OCI-LY7 (cell line): ENCODE data around the gene VENTX. TPM values are rescaled to one million over a fixed set of nuclear protein-coding genes. Genes with fewer than 3 reads are reported as not detected.

Source experiments
- BruUV-seq: library from RNA; stranded (reverse); fragments of 400-500 nt; replicated peaks from 2 replicates; lab custom pipeline; 2021; lab: Mats Ljungman, UMichigan
- CTCF ChIA-PET: fragments of 300-600 bp; sonication (Branson Sonifier 250); formaldehyde crosslinking; loops from one replicate; lab custom pipeline; 2022; ENCODE audit warnings: antibody characterized with exemption; ENCODE audit not compliant: unreplicated experiment; lab: Charles Lee
- POLR2A ChIA-PET: fragments of 300-600 bp; sonication (Branson Sonifier 250); formaldehyde crosslinking; loops from one replicate; lab custom pipeline; 2022; ENCODE audit warnings: antibody characterized with exemption; lab: Charles Lee
- DNase-seq: peaks from one replicate; pipeline ENCODE4 v3.0.0-alpha.2; 2015; ENCODE audit warnings: low spot score
- H2AFZ ChIP-seq: fragments of 200-600 bp; sonication (generic), shearing (Covaris generic); 2 replicates; pipeline ENCODE4 v1.6.1; 2014; ENCODE audit warnings: mild to moderate bottlenecking, antibody characterized with exemption, low read length, moderate library complexity
- H3K27ac ChIP-seq: fragments of 200-600 bp; sonication (generic); 2 replicates; pipeline ENCODE4 v1.5.1; 2014; ENCODE audit warnings: mixed run types, low read depth, mild to moderate bottlenecking, moderate library complexity, low read length, inconsistent platforms; ENCODE audit not compliant: poor library complexity, severe bottlenecking
- H3K36me3 ChIP-seq: fragments of 200-600 bp; sonication (generic); 2 replicates; pipeline ENCODE4 v1.6.1; 2014; ENCODE audit warnings: mild to moderate bottlenecking, antibody characterized with exemption, low read length, moderate library complexity, mixed read lengths; ENCODE audit not compliant: insufficient read depth
- H3K4me1 ChIP-seq: fragments of 200-600 bp; sonication (generic); 2 replicates; pipeline ENCODE4 v1.5.1; 2014; ENCODE audit warnings: mild to moderate bottlenecking, low read length; ENCODE audit not compliant: insufficient read depth, poor library complexity, severe bottlenecking
- H3K4me2 ChIP-seq: fragments of 200-600 bp; sonication (generic); 2 replicates; pipeline ENCODE4 v1.6.1; 2014; ENCODE audit warnings: mild to moderate bottlenecking, low read length
- H3K4me3 ChIP-seq: fragments of 200-600 bp; sonication (generic); 2 replicates; pipeline ENCODE4 v1.5.1; 2014; ENCODE audit warnings: mild to moderate bottlenecking, low read depth, low read length; ENCODE audit not compliant: poor library complexity, severe bottlenecking
- H3K79me2 ChIP-seq: fragments of 200-600 bp; sonication (generic); 2 replicates; pipeline ENCODE4 v1.6.1; 2016; ENCODE audit warnings: low read depth, mild to moderate bottlenecking, low read length, moderate library complexity, mixed read lengths; ENCODE audit not compliant: insufficient read depth
- H3K9me2 ChIP-seq: fragments of 200-600 bp; sonication (generic); 2 replicates; pipeline ENCODE4 v1.6.1; 2016; ENCODE audit warnings: mild to moderate bottlenecking, low read length, mixed read lengths; ENCODE audit not compliant: insufficient read depth
- H3K9me3 ChIP-seq: fragments of 200-600 bp; sonication (generic); 2 replicates; pipeline ENCODE4 v1.6.1; 2014; ENCODE audit warnings: mild to moderate bottlenecking, mixed run types, low read length, mixed read lengths
- H4K20me1 ChIP-seq: fragments of 200-600 bp; sonication (generic); 2 replicates; pipeline ENCODE4 v1.6.1; 2014; ENCODE audit warnings: mild to moderate bottlenecking, antibody characterized with exemption, low read length, moderate library complexity, mixed read lengths; ENCODE audit not compliant: insufficient read depth
- EZH2phosphoT487 ChIP-seq: fragments of 200-600 bp; sonication (generic); IDR thresholded peaks from 2 replicates; pipeline ENCODE4 v1.6.1; 2018; ENCODE audit warnings: low read depth, borderline replicate concordance, mild to moderate bottlenecking, mixed run types, antibody characterized with exemption, low read length, moderate library complexity, mixed read lengths
- intact Hi-C: fragments of 100-400 bp; cut with micrococcal nuclease; formaldehyde crosslinking; loops from one replicate; pipeline ENCODE4 v1.10.0; 2022; ENCODE audit not compliant: unreplicated experiment
- total RNA-seq, 2 experiments: library from RNA; depleted of rRNA in 1 of 2; stranded (reverse); fragments of >200 nt in 1 of 2; shearing (Covaris generic) in 1 of 2; gene quantifications; 2 replicates each; pipeline ENCODE4 v1.2.3, GENCODE V29; 2014 to 2022
- TF ChIP-seq, protein P1 (sequence below): fragments of 200-600 bp; sonication (generic); conservative IDR thresholded peaks from 2 replicates; pipeline ENCODE4 v1.5.1; 2014; ENCODE audit warnings: mild to moderate bottlenecking, antibody characterized with exemption, low read length, moderate library complexity, mixed read lengths

VENTX gene
- total RNA-seq, 2 experiments from 2014 or later, result not detected

GRCh38 chr10:133257489-133258065, 19.9 kb downstream of the VENTX start:
- H4K20me1 ChIP-seq, result no peaks in the 10 kb centered on the region
- H3K4me3 ChIP-seq, result no peak overlapping the region
- POLR2A ChIA-PET, result no interaction called here
- H3K79me2 ChIP-seq, result no peaks in the 10 kb centered on the region
- peaks cover 26% of the 10 kb centered on the region for H3K4me1 ChIP-seq
- no peaks in the 10 kb centered on the region for H3K9me2 ChIP-seq
- peak overlapping the region; percentile 17; the same call in 1 of the 2 replicates for H2AFZ ChIP-seq
- intact Hi-C loops, result no loop called here
- no peaks in the 10 kb centered on the region for H3K36me3 ChIP-seq
- no TSS peak for BruUV-seq
- CTCF ChIA-PET, result no interaction called here
- TF ChIP-seq EZH2phosphoT487, result no peak
- TF ChIP-seq, protein P1, sequence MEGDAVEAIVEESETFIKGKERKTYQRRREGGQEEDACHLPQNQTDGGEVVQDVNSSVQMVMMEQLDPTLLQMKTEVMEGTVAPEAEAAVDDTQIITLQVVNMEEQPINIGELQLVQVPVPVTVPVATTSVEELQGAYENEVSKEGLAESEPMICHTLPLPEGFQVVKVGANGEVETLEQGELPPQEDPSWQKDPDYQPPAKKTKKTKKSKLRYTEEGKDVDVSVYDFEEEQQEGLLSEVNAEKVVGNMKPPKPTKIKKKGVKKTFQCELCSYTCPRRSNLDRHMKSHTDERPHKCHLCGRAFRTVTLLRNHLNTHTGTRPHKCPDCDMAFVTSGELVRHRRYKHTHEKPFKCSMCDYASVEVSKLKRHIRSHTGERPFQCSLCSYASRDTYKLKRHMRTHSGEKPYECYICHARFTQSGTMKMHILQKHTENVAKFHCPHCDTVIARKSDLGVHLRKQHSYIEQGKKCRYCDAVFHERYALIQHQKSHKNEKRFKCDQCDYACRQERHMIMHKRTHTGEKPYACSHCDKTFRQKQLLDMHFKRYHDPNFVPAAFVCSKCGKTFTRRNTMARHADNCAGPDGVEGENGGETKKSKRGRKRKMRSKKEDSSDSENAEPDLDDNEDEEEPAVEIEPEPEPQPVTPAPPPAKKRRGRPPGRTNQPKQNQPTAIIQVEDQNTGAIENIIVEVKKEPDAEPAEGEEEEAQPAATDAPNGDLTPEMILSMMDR, result peak; percentile 56; the same call in 1 of the 2 replicates
- no peak overlapping the region for H3K27ac ChIP-seq
- no peaks in the 10 kb centered on the region for H3K9me3 ChIP-seq
- H3K4me2 ChIP-seq, result peak overlapping the region; percentile 10
- DNase-seq, result no peak

DNA sequence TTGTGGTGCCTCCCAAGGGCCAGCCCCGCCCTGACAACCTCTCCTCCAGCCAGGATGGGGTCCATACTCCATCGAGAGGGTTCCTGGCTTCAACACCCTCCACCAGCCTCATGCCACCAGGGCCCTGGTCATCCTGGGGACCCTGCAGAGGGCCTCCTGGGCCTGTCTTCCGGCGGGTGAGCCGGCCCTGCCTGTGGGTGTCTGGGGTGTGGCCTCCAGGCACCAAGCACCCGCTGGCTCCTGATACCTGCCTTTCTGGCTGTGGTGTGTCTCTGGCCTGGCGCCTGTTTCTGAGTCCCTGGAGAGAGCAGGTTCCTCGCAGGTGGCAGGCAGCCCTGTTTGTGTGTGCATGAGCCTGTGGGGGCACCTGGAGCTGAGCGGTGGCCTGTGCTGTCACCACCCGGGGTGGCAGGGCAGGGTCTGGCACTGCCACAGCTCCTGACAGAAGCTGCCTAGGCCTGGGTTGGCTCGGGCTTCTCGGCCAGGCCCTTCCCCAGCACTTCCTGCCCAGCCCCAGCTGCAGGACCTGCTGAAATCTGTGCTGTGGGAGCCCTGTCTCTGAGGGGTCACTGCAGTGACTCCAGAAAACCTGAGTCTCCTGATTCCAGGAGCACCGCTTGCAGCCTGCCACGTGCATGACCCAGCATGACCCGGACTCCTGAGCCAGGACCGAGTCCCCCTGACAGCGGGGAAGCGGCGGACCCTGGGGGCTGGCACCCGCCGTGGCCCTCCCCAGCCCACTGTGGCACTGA, 20.6 kb downstream of the VENTX start:
- POLR2A ChIA-PET, result interaction anchor here (0.9 kb wide), 1 partner anchor 17 kb away, joined by 3 read pairs; no protein-coding TSS in a partner anchor
- peak; percentile 34 for DNase-seq
- H3K9me2 ChIP-seq, result no peaks in the 10 kb centered on the region
- no peak overlapping the region for H3K4me3 ChIP-seq
- no TSS peak for BruUV-seq
- H4K20me1 ChIP-seq, result no peaks in the 10 kb centered on the region
- no peak overlapping the region for H3K27ac ChIP-seq
- peak overlapping the region; percentile 17; the same call in 1 of the 2 replicates for H2AFZ ChIP-seq
- no peaks in the 10 kb centered on the region for H3K36me3 ChIP-seq
- H3K9me3 ChIP-seq, result no peaks in the 10 kb centered on the region
- H3K4me1 ChIP-seq, result peaks cover 26% of the 10 kb centered on the region
- no peak for TF ChIP-seq EZH2phosphoT487
- TF ChIP-seq, protein P1, result no peak
- intact Hi-C loops, result no loop called here
- H3K4me2 ChIP-seq, result no peak overlapping the region; the same call in 1 of the 2 replicates
- H3K79me2 ChIP-seq, result no peaks in the 10 kb centered on the region
- CTCF ChIA-PET, result no interaction called here
